SK-N-SH (cell line): Measurements from ENCODE around the gene ZNF275. TPM values are rescaled to one million over a fixed set of nuclear protein-coding genes. Genes with fewer than 3 reads are reported as not detected.

Experiments
- CTCF ChIA-PET: fragments of 300-600, 350-600 bp; formaldehyde crosslinking; extraction: SDS; loops from one replicate; lab custom pipeline; 2021; lab: Yijun Ruan, JAX
- POLR2A ChIA-PET: fragments of 350-600 bp; sonication (Branson Sonifier 250); formaldehyde crosslinking; extraction: SDS; loops from one replicate; lab custom pipeline; 2020; ENCODE audit warnings: antibody characterized with exemption, inconsistent platforms; lab: Yijun Ruan, JAX
- DNase-seq: peaks from one replicate; pipeline ENCODE4 v3.0.0; 2012
- H2AFZ ChIP-seq: fragments of 200-600 bp; sonication (generic); 2 replicates; pipeline ENCODE4 v1.8.1; 2016; ENCODE audit warnings: antibody characterized with exemption, mild to moderate bottlenecking, low read depth
- H3F3A ChIP-seq: fragments of 200-600 bp; sonication (generic); replicated peaks from 2 replicates; pipeline ENCODE3; 2016; ENCODE audit warnings: antibody characterized with exemption, mild to moderate bottlenecking; ENCODE audit not compliant: insufficient read depth
- H3K27ac ChIP-seq, 2 experiments: fragments of 200-500 bp in 1 of 2; fragments of 200-600 bp in 1 of 2; sonication (Bioruptor generic) in 1 of 2; sonication (generic), shearing (Covaris generic) in 1 of 2; 2 replicates each; pipeline versions ENCODE4 v1.5.1 to v1.6.1; 2014 to 2016; ENCODE audit warnings: low read depth in 2 of 2, inconsistent platforms in 1 of 2, low read length in 1 of 2, mild to moderate bottlenecking in 1 of 2, mixed read lengths in 1 of 2
- H3K27me3 ChIP-seq: fragments of 200-600 bp; sonication (generic), shearing (Covaris generic); 2 replicates; pipeline ENCODE4 v1.6.1; 2016; ENCODE audit warnings: mixed run types; ENCODE audit not compliant: insufficient read depth
- H3K36me3 ChIP-seq, 2 experiments: fragments of 200-500 bp in 1 of 2; fragments of 200-600 bp in 1 of 2; sonication (Bioruptor generic) in 1 of 2; sonication (generic) in 1 of 2; replicated peaks in 1 of 2; 2 replicates each; pipeline versions ENCODE3 to v1.5.1; 2014 to 2016; ENCODE audit warnings: low read length in 1 of 2, mild to moderate bottlenecking in 1 of 2; ENCODE audit not compliant: insufficient read depth in 2 of 2, control insufficient read depth in 1 of 2
- H3K4me1 ChIP-seq, 2 experiments: fragments of 200-500 bp in 1 of 2; fragments of 200-600 bp in 1 of 2; sonication (Bioruptor generic) in 1 of 2; sonication (generic), shearing (Covaris generic) in 1 of 2; 2 replicates each; pipeline versions ENCODE4 v1.5.1 to v1.6.1; 2014 to 2016; ENCODE audit warnings: low read depth in 1 of 2, low read length in 1 of 2, mixed run types in 1 of 2; ENCODE audit not compliant: insufficient read depth in 2 of 2, control insufficient read depth in 1 of 2
- H3K4me2 ChIP-seq: fragments of 200-600 bp; sonication (generic), shearing (Covaris generic); 2 replicates; pipeline ENCODE4 v1.6.1; 2017; ENCODE audit warnings: mixed run types
- H3K4me3 ChIP-seq, 2 experiments: fragments of 200-500 bp in 1 of 2; fragments of 200-600 bp in 1 of 2; sonication (Bioruptor generic) in 1 of 2; sonication (generic), shearing (Covaris generic) in 1 of 2; 2 replicates each; pipeline versions ENCODE4 v1.5.1 to v1.8.1; 2014 to 2016; ENCODE audit warnings: low read depth in 2 of 2, inconsistent platforms in 1 of 2, low read length in 1 of 2, mild to moderate bottlenecking in 1 of 2, mixed read lengths in 1 of 2, moderate library complexity in 1 of 2
- H3K79me2 ChIP-seq: fragments of 200-600 bp; sonication (generic); 2 replicates; pipeline ENCODE4 v1.8.1; 2017; ENCODE audit warnings: mild to moderate bottlenecking; ENCODE audit not compliant: insufficient read depth
- H3K9ac ChIP-seq: fragments of 200-600 bp; sonication (generic); 2 replicates; pipeline ENCODE4 v1.6.1; 2017; ENCODE audit warnings: mixed run types
- H3K9me2 ChIP-seq: fragments of 200-600 bp; sonication (generic); 2 replicates; pipeline ENCODE4 v1.6.1; 2017; ENCODE audit warnings: mixed run types
- H3K9me3 ChIP-seq: fragments of 200-600 bp; sonication (generic); 2 replicates; pipeline ENCODE4 v1.6.1; 2017; ENCODE audit warnings: mixed run types, mild to moderate bottlenecking, moderate library complexity
- H4K20me1 ChIP-seq: fragments of 200-600 bp; sonication (generic); 2 replicates; pipeline ENCODE4 v1.6.1; 2017; ENCODE audit warnings: mild to moderate bottlenecking, mixed run types; ENCODE audit not compliant: insufficient read depth
- ELF1 ChIP-seq: IDR thresholded peaks from 2 replicates; pipeline ENCODE4 v1.4.0; 2012
- EP300 ChIP-seq, 2 experiments: IDR thresholded peaks; 2 replicates each; pipeline versions ENCODE4 v1.4.0 to v1.6.1; 2012; ENCODE audit warnings: borderline replicate concordance in 1 of 2, low read depth in 1 of 2, low read length in 1 of 2
- EZH2phosphoT487 ChIP-seq: fragments of 200-600 bp; sonication (generic); IDR thresholded peaks from 2 replicates; pipeline ENCODE4 v1.6.1; 2017; ENCODE audit warnings: low read depth, mixed run types, mild to moderate bottlenecking, antibody characterized with exemption, moderate library complexity, borderline replicate concordance
- FOXM1 ChIP-seq: IDR thresholded peaks from 2 replicates; pipeline ENCODE4 v1.4.0; 2012; ENCODE audit warnings: low read depth, mild to moderate bottlenecking
- GATA2 ChIP-seq: sonication (generic); formaldehyde crosslinking; IDR thresholded peaks from 2 replicates; pipeline ENCODE4 v1.5.0; 2020; ENCODE audit warnings: mild to moderate bottlenecking, missing genetic modification reagents
- JUND ChIP-seq: IDR thresholded peaks from 2 replicates; pipeline ENCODE4 v1.4.0; 2012
- MEF2A ChIP-seq: IDR thresholded peaks from 2 replicates; pipeline ENCODE4 v1.4.0; 2012; ENCODE audit warnings: low read depth, borderline replicate concordance
- NRF1 ChIP-seq: IDR thresholded peaks from 2 replicates; pipeline ENCODE4 v1.6.1; 2012; ENCODE audit warnings: low read depth, mild to moderate bottlenecking, low read length
- RCOR1 ChIP-seq: fragments of 150-350 bp; IDR thresholded peaks from 2 replicates; pipeline ENCODE4 v1.6.1; 2017; ENCODE audit warnings: antibody characterized with exemption, low read length
- RXRA ChIP-seq: IDR thresholded peaks from 2 replicates; pipeline ENCODE4 v1.4.0; 2012; ENCODE audit warnings: low read depth, mild to moderate bottlenecking, borderline replicate concordance
- SIN3A ChIP-seq: IDR thresholded peaks from 2 replicates; pipeline ENCODE4 v1.6.1; 2012; ENCODE audit warnings: low read depth, mild to moderate bottlenecking, low read length, moderate library complexity, borderline replicate concordance
- TAF1 ChIP-seq: IDR thresholded peaks from 2 replicates; pipeline ENCODE4 v1.6.1; 2012; ENCODE audit warnings: low read depth, mild to moderate bottlenecking, low read length, moderate library complexity, borderline replicate concordance
- TCF12 ChIP-seq: IDR thresholded peaks from 2 replicates; pipeline ENCODE4 v1.4.0; 2012
- TEAD4 ChIP-seq: IDR thresholded peaks from 2 replicates; pipeline ENCODE4 v1.4.0; 2012; ENCODE audit warnings: mild to moderate bottlenecking, borderline replicate concordance; ENCODE audit not compliant: insufficient read depth
- YY1 ChIP-seq: IDR thresholded peaks from 2 replicates; pipeline ENCODE4 v1.4.0; 2012; ENCODE audit warnings: low read depth, mild to moderate bottlenecking
- WGBS: methylation state at CpG from one replicate; pipeline ENCODE4 v1.1.6; 2017; ENCODE audit warnings: low lambda C conversion rate; 5-methylcytosine and 5-hydroxymethylcytosine counted together
- polyA plus RNA-seq, 3 experiments: library from polyadenylated mRNA; depleted of rRNA; stranded (reverse); fragments of >200 nt; gene quantifications; 2 replicates each; pipeline ENCODE4 v1.2.3, GENCODE V29; 2012

The ZNF275 gene
- polyA plus RNA-seq, 1 of the 3 experiments (the other 2 are of a cell fraction) = 4.9 TPM

- TF ChIP-seq EZH2phosphoT487 = no peak
- TF ChIP-seq, all 33 proteins: peak for 0
These were observed 21.1 kb upstream of the ZNF275 start (continued) for GRCh38 chrX:153312842-153313241.

GRCh38 chrX:153317306-153317705 is 16.6 kb upstream of the ZNF275 start:
- Histone ChIP-seq H3K79me2 (no peaks in the 10 kb centered on the region), H3K4me1 (no peaks in the 10 kb centered on the region), H3K9me2 (no peaks in the 10 kb centered on the region), H3K36me3 (no peaks in the 10 kb centered on the region), H3K27ac (no peak overlapping the region), H2AFZ (no peak overlapping the region), H3K27me3 (peaks cover 13% of the 10 kb centered on the region), H3F3A (no peaks in the 10 kb centered on the region), H3K4me3 (no peak overlapping the region), H3K9me3 (no peaks in the 10 kb centered on the region), H3K4me2 (no peak overlapping the region), H3K9ac (no peak overlapping the region), H4K20me1 (no peaks in the 10 kb centered on the region)
- TF ChIP-seq SIN3A (no peak), TCF12 (no peak), EZH2phosphoT487 (no peak), NRF1 (no peak), ELF1 (no peak), YY1 (no peak), GATA2 (CRISPR knock-in tag) (no peak), JUND (no peak), TAF1 (no peak), RXRA (no peak)
- 7% methylated on average over 2 of the region's 8 CpGs for WGBS
- POLR2A ChIA-PET = no interaction called here
- no peak for DNase-seq
- CTCF ChIA-PET = no interaction called here

GRCh38 chrX:153317996-153318722 is 15.8 kb upstream of the ZNF275 start:
- Histone ChIP-seq H3K27ac (no peak overlapping the region), H3K9ac (no peak overlapping the region), H4K20me1 (no peaks in the 10 kb centered on the region), H3F3A (no peaks in the 10 kb centered on the region), H3K9me2 (no peaks in the 10 kb centered on the region), H3K79me2 (no peaks in the 10 kb centered on the region), H3K9me3 (no peaks in the 10 kb centered on the region), H3K27me3 (peaks cover 8% of the 10 kb centered on the region; the same call in 1 of the 2 replicates), H3K4me1 (no peaks in the 10 kb centered on the region), H3K36me3 (no peaks in the 10 kb centered on the region), H2AFZ (no peak overlapping the region), H3K4me2 (no peak overlapping the region), H3K4me3 (no peak overlapping the region)
- TF ChIP-seq FOXM1 = no peak
- TF ChIP-seq JUND = no peak
- no peak for TF ChIP-seq EZH2phosphoT487
- no peak for TF ChIP-seq EP300 (IDR thresholded peaks at IDR 0.05; ENCODE audit: borderline replicate concordance in 1 of 2, low read depth in 1 of 2, low read length in 1 of 2)
- no peak for TF ChIP-seq MEF2A
- no peak for TF ChIP-seq RCOR1
- TF ChIP-seq TEAD4 = no peak
- TF ChIP-seq RXRA = no peak
- ChIA-PET POLR2A (no interaction called here), CTCF (no interaction called here)
- 50% methylated on average over 8 of the region's 20 CpGs for WGBS
- DNase-seq = no peak
